Retinal pigment epithelial cell (primary cell): ENCODE measurements around the gene USP24.
A peak's percentile ranks its signal among the peaks of the same experiment; 100 is the strongest.

Experiments used
- DNase-seq: peaks from one replicate; pipeline ENCODE4 v3.0.0-alpha.2; 2010; ENCODE audit warnings: low read depth
- H3K4me3 ChIP-seq: 2 replicates; pipeline ENCODE4 v1.5.1; 2011; ENCODE audit warnings: mild to moderate bottlenecking, low read length, control low read depth, moderate library complexity
- CTCF ChIP-seq: conservative IDR thresholded peaks from 2 replicates; pipeline ENCODE4 v1.5.1; 2011; ENCODE audit warnings: low read depth, low read length, control low read depth, inconsistent platforms

USP24 gene

GRCh38 chr1:55089683-55090082 lies 125.5 kb downstream of the USP24 start:
- DNase-seq, result no peak
- TF ChIP-seq CTCF, result no peak
- H3K4me3 ChIP-seq, result no peak overlapping the region

GRCh38 chr1:55088413-55088812 lies 126.8 kb downstream of the USP24 start:
- H3K4me3 ChIP-seq, result no peak overlapping the region
- no peak for TF ChIP-seq CTCF
- no peak for DNase-seq

- DNase-seq, result no peak
- no peak overlapping the region for H3K4me3 ChIP-seq
- no peak for TF ChIP-seq CTCF
These were observed 127.7 kb downstream of the USP24 start for GRCh38 chr1:55087439-55087838.

GRCh38 chr1:55084257-55084656 lies 130.9 kb downstream of the USP24 start:
- no peak overlapping the region for H3K4me3 ChIP-seq
- no peak for TF ChIP-seq CTCF
- no peak for DNase-seq

- DNase-seq, result no peak
- no peak for TF ChIP-seq CTCF
- H3K4me3 ChIP-seq, result no peak overlapping the region
These were observed 133.3 kb downstream of the USP24 start for GRCh38 chr1:55081905-55082296.

GRCh38 chr1:55081188-55081904 lies 133.8 kb downstream of the USP24 start:
- H3K4me3 ChIP-seq, result no peak overlapping the region
- peak; percentile 7 for DNase-seq
- no peak for TF ChIP-seq CTCF

GRCh38 chr1:55079651-55080050 lies 135.5 kb downstream of the USP24 start:
- DNase-seq, result no peak
- H3K4me3 ChIP-seq, result no peak overlapping the region
- TF ChIP-seq CTCF, result no peak
